ENCODE data around the gene STAG3. TPM values are rescaled to one million over a fixed set of nuclear protein-coding genes. Genes with fewer than 3 reads are reported as not detected.
"Not testable (repeated sequence)": the region's sequence is repeated elsewhere in the genome, so short reads cannot be mapped to it uniquely, and the experiment has no call there.

The STAG3 gene
- total and polyA plus RNA-seq, 2 donors = 0.61 to 0.90 TPM

- DNase-seq (ENCODE audit: extremely low spot score) = not testable (repeated sequence)
- WGBS = 86% methylated on average over 25 of the region's 27 CpGs
Measured at GRCh38 chr7:100219801-100220585, 42.3 kb downstream of the STAG3 start, which contains the start of gene PVRIG. TSS of gene PVRIG (plus strand) at chr7:100219949. CDS start at chr7:100219971, 22 bp downstream.

GRCh38 chr7:100220586-100221230 lies 43.0 kb downstream of the STAG3 start:
- Histone ChIP-seq H3K4me3 (ENCODE audit: low read depth, low read length) (peak overlapping the region; percentile 32), H3K4me1 (ENCODE audit: insufficient read depth) (no peaks in the 10 kb centered on the region), H3K27ac (ENCODE audit: low read depth) (no peak overlapping the region), H3K36me3 (ENCODE audit: insufficient read depth) (peaks cover 2% of the 10 kb centered on the region)
- no peak for DNase-seq (ENCODE audit: extremely low spot score)
- WGBS = 88% methylated on average over 22 of the region's 22 CpGs

More at GRCh38 chr7:100219801-100220585, 42.3 kb downstream of the STAG3 start, which contains the start of gene PVRIG:
- H3K36me3 ChIP-seq (ENCODE audit: insufficient read depth); H3K4me1 ChIP-seq (ENCODE audit: insufficient read depth): not testable (repeated sequence)
- Histone ChIP-seq H3K27ac (ENCODE audit: low read depth) (peak within 1 kb of the TSS; percentile 69), H3K4me3 (ENCODE audit: low read depth, low read length) (peak within 1 kb of the TSS; percentile 32)

- no peak overlapping the region for H3K4me3 ChIP-seq (ENCODE audit: low read depth, low read length)
- no peak for DNase-seq (ENCODE audit: extremely low spot score)
- peaks cover 2% of the 10 kb centered on the region for H3K36me3 ChIP-seq (ENCODE audit: insufficient read depth)
- no peaks in the 10 kb centered on the region for H3K4me1 ChIP-seq (ENCODE audit: insufficient read depth)
- peak overlapping the region; percentile 24 for H3K27ac ChIP-seq (ENCODE audit: low read depth)
- 87% methylated on average over 5 of the region's 5 CpGs for WGBS
Measured at GRCh38 chr7:100221231-100221718, 43.6 kb downstream of the STAG3 start.

- peaks cover 2% of the 10 kb centered on the region for H3K36me3 ChIP-seq (ENCODE audit: insufficient read depth)
- no peak overlapping the region for H3K4me3 ChIP-seq (ENCODE audit: low read depth, low read length)
- H3K4me1 ChIP-seq (ENCODE audit: insufficient read depth) = no peaks in the 10 kb centered on the region
- 85% methylated on average over 14 of the region's 14 CpGs for WGBS
- DNase-seq (ENCODE audit: extremely low spot score) = no peak
- H3K27ac ChIP-seq (ENCODE audit: low read depth) = peak overlapping the region; percentile 24
Measured at GRCh38 chr7:100221767-100222444, 44.2 kb downstream of the STAG3 start.

- Histone ChIP-seq H3K4me1 (ENCODE audit: insufficient read depth) (no peaks in the 10 kb centered on the region), H3K27ac (ENCODE audit: low read depth) (no peak overlapping the region), H3K36me3 (ENCODE audit: insufficient read depth) (peaks cover 2% of the 10 kb centered on the region), H3K4me3 (ENCODE audit: low read depth, low read length) (no peak overlapping the region)
- DNase-seq (ENCODE audit: extremely low spot score) = no peak
- WGBS = 96% methylated on average over 13 of the region's 13 CpGs
Measured at GRCh38 chr7:100222445-100223132, 44.9 kb downstream of the STAG3 start.

DNA sequence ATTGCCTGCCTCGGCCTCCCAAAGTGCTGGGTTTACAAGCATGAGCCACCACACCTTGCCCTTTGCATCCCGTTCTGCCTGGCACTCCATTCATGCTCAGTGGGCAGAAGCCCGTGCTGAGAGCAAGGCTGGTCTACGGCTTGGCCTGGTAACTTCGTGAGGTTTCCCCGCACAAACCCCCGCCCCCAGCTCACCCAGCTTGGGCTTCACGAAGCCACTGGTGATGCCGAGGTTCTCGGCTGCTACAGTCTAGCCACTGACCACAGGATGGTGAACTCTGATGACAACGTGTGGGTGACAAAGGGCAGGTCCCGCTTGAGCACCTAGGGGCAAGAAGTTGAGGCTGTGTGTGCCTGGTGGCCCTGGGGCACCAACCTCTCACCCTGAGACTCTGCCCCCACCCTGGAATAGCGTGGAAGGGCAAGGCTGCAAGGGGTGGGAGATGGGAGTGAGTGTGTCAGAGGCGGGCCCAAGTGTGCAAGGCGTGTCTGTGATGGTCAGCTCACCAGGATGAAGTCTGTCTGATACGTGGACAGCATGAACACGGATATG lies 45.7 kb downstream of the STAG3 start:
- H3K4me1 ChIP-seq (ENCODE audit: insufficient read depth); H3K27ac ChIP-seq (ENCODE audit: low read depth); H3K4me3 ChIP-seq (ENCODE audit: low read depth, low read length); DNase-seq (ENCODE audit: extremely low spot score); H3K36me3 ChIP-seq (ENCODE audit: insufficient read depth): not testable (repeated sequence)
- WGBS = 92% methylated on average over 17 of the region's 17 CpGs

DNA sequence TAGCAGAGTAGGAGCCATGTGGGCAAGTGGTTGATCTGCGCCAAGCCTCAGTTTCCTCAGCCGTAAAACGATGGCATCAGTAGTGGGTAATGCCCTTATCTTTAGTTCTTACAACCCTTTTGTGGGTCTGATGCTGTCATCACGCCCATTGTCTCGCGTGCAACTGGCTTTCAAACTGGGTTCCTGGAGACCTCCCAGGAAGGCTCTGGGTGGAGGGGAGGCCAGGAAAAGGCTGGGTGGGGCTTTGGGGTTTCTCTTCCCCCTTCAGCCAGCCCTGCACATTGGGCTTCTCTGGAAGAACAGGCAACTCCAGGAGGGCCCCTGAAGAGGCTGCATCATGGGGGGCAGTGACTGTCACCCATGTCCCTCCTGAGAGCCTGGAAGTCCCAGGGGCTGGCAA lies 47.2 kb downstream of the STAG3 start:
- 86% methylated on average over 6 of the region's 6 CpGs for WGBS
- not testable (repeated sequence) for H3K36me3 ChIP-seq (ENCODE audit: insufficient read depth); H3K4me1 ChIP-seq (ENCODE audit: insufficient read depth); H3K27ac ChIP-seq (ENCODE audit: low read depth); DNase-seq (ENCODE audit: extremely low spot score); H3K4me3 ChIP-seq (ENCODE audit: low read depth, low read length)

DNA sequence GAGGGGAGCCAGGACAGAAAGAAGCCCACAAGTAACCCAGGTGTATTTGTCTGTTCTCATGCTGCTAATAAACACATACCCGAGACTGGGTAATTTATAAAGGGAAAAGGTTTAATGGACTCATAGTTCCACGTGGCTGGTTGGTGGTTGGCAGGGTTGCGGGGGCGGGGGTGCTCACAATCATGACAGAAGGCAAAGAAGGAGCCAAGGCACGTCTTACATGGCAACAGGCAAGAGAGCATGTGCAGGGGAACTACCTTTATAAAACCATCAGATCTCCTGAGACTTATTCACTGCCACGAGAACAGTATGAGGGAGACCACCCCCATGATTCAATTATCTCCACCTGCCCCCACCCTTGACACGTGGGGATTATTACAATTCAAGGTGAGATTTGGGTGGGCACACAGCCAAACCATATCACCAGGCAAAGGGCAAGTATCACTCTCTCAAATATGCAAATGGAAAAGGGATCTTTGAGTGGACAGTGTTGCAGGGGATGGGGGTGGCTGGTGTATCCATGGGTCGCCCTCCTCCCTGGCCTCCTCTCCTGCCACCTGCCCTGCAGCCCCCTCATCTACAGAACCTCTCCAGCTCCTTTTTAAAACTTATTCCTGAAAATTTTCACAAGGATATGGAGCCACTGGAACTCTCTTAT lies 57.1 kb downstream of the STAG3 start:
- 83% methylated on average over 8 of the region's 8 CpGs for WGBS
- not testable (repeated sequence) for DNase-seq (ENCODE audit: extremely low spot score); H3K4me3 ChIP-seq (ENCODE audit: low read depth, low read length); H3K4me1 ChIP-seq (ENCODE audit: insufficient read depth); H3K36me3 ChIP-seq (ENCODE audit: insufficient read depth); H3K27ac ChIP-seq (ENCODE audit: low read depth)

GRCh38 chr7:100239975-100240374 lies 62.3 kb downstream of the STAG3 start:
- H3K27ac ChIP-seq (ENCODE audit: low read depth); H3K36me3 ChIP-seq (ENCODE audit: insufficient read depth); H3K4me1 ChIP-seq (ENCODE audit: insufficient read depth); DNase-seq (ENCODE audit: extremely low spot score); H3K4me3 ChIP-seq (ENCODE audit: low read depth, low read length): not testable (repeated sequence)
- 95% methylated on average over 7 of the region's 7 CpGs for WGBS

DNA sequence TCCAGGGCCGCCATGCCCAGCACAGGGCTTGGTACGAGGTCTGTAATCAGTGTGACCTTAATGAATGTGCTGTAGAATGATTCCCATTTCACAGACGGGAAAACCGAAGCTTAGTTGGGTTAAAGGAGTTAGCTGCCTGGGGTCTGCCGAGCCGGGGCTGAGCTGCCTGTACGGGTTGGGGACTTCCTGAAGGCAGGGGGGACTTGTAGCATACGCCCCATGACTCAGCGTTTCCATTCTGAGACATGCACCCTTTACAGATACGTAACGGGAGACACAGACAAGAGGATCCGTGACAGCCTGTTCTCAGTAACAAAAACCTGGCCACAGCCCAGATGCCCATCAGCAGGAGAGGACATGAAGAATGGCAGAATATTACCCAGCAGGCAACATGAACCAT lies 65.7 kb downstream of the STAG3 start:
- H3K27ac ChIP-seq (ENCODE audit: low read depth); DNase-seq (ENCODE audit: extremely low spot score): not testable (repeated sequence)
- 80% methylated on average over 12 of the region's 12 CpGs for WGBS

DNA sequence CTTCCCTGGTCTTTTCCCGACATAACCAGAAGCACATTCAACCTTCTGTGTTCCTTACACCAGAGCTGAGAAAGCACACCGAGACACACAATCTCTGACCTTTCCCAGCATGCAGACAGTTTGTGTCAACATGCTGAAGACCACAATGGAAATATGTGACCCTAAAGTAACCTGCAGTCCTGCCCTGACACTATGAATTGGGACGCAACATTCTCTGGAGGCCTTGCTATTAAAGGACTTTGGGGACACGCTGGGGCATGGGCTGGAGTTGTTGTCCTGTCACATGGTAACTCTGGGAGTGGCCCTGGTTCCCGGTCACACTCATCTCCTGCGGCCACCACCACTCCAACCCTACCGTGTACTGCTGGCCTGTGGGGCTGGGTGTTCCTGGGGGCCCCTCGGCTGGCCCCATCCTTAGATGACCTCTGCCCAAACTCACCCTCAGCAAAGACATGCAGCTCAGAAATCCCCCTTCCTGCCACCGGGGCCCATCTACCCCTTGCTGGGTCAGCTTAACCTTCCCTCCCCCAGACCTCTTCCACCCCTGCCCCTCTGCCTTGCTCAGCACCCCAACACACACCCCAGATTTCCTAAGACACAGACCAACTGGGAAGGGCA lies 67.4 kb downstream of the STAG3 start:
- not testable (repeated sequence) for H3K4me3 ChIP-seq (ENCODE audit: low read depth, low read length); H3K4me1 ChIP-seq (ENCODE audit: insufficient read depth); DNase-seq (ENCODE audit: extremely low spot score); H3K27ac ChIP-seq (ENCODE audit: low read depth); H3K36me3 ChIP-seq (ENCODE audit: insufficient read depth)
- WGBS = 70% methylated on average over 9 of the region's 9 CpGs

More for the DNA sequence above, 65.7 kb downstream of the STAG3 start:
- H3K4me1 ChIP-seq (ENCODE audit: insufficient read depth); H3K4me3 ChIP-seq (ENCODE audit: low read depth, low read length); H3K36me3 ChIP-seq (ENCODE audit: insufficient read depth): not testable (repeated sequence)

GRCh38 chr7:100246121-100246864 lies 68.6 kb downstream of the STAG3 start:
- not testable (repeated sequence) for H3K4me1 ChIP-seq (ENCODE audit: insufficient read depth); H3K36me3 ChIP-seq (ENCODE audit: insufficient read depth); DNase-seq (ENCODE audit: extremely low spot score); H3K4me3 ChIP-seq (ENCODE audit: low read depth, low read length); H3K27ac ChIP-seq (ENCODE audit: low read depth)
- WGBS = 79% methylated on average over 15 of the region's 15 CpGs

Data from urinary bladder (tissue), 4 donors.